ENCODE data around the gene PTPN14. TPM values are rescaled to one million over a fixed set of nuclear protein-coding genes. Genes with fewer than 3 reads are reported as not detected.

The PTPN14 gene
- total and polyA plus RNA-seq, 2 of the 8 experiments (the other 6 are each of a cell fraction or from before 2014, with no cell fraction given): 14.4 to 93.6 TPM

- H2AK5ac ChIP-seq (ENCODE audit: low read depth, low read length): no peak overlapping the region
- no peak overlapping the region for H3K4ac ChIP-seq (replicated peaks; ENCODE audit: insufficient read length, low read depth, low read length)
- no peak overlapping the region for H4K91ac ChIP-seq (replicated peaks; ENCODE audit: insufficient read length, low read length)
- ChIA-PET POLR2A (ENCODE audit: partially characterized antibody) (no interaction called here), CTCF (ENCODE audit: partially characterized antibody) (interaction anchor here (1.0 to 1.4 kb wide), 3 partner anchors 16 to 192 kb away, joined by 3 to 5 read pairs (median 3); no protein-coding TSS in a partner anchor)
- H3K79me2 ChIP-seq (ENCODE audit: control insufficient read depth in 1 of 2, insufficient read depth in 2 of 2, low read length in 2 of 2): no peaks in the 10 kb centered on the region
- H3K36me3 ChIP-seq (ENCODE audit: control insufficient read depth in 2 of 4, insufficient read depth in 4 of 4, low read length in 3 of 4): peaks cover 5 to 24% (median 15%) of the 10 kb centered on the region in 4 experiments; a peak in 7 of 8 replicates
- no peaks in the 10 kb centered on the region for H3K9me3 ChIP-seq (ENCODE audit: insufficient read depth in 2 of 2, low read depth in 1 of 2, low read length in 1 of 2)
- no peaks in the 10 kb centered on the region for H3K79me1 ChIP-seq (ENCODE audit: low read depth, low read length)
- H2AFZ ChIP-seq (ENCODE audit: low read length): no peak overlapping the region
- H3K9ac ChIP-seq (replicated peaks in 1 of 4; ENCODE audit: extremely low read depth in 1 of 4, low read depth in 3 of 4, low read length in 3 of 4): no peak overlapping the region
- H3K18ac ChIP-seq (ENCODE audit: extremely low read depth, low read length): no peak overlapping the region
- no peaks in the 10 kb centered on the region for H3K23me2 ChIP-seq (ENCODE audit: low read depth, low read length)
- H4K8ac ChIP-seq (ENCODE audit: extremely low read depth, insufficient read depth, low read length): no peak overlapping the region
- H3K27ac ChIP-seq (ENCODE audit: low read depth, low read length): no peak overlapping the region
- peaks cover 0 to 7% (median 3%) of the 10 kb centered on the region in 4 experiments; a peak in 3 of 7 replicates for H3K4me1 ChIP-seq (replicated peaks in 1 of 4; ENCODE audit: control insufficient read depth in 3 of 4, insufficient read depth in 4 of 4, low read length in 3 of 4)
- no peak overlapping the region for H3K4me3 ChIP-seq (ENCODE audit: extremely low read depth in 1 of 4, insufficient read depth in 2 of 4, low read depth in 3 of 4, low read length in 4 of 4)
- no peak overlapping the region for H3K56ac ChIP-seq (replicated peaks; ENCODE audit: insufficient read length, low read depth, low read length)
- FAIRE-seq (no peak), DNase-seq (ENCODE audit: low read depth in 1 of 2, low spot score in 2 of 2) (peak in 1 of 2 experiments; percentile 14)
- H4K20me1 ChIP-seq (replicated peaks in 1 of 2; ENCODE audit: control insufficient read depth in 1 of 2, insufficient read depth in 2 of 2, low read length in 2 of 2): no peaks in the 10 kb centered on the region
- H3K27me3 ChIP-seq (replicated peaks in 1 of 4; ENCODE audit: control insufficient read depth in 3 of 4, extremely low read depth in 1 of 4, insufficient read depth in 3 of 4, low read length in 3 of 4): no peaks in the 10 kb centered on the region
- no peak overlapping the region for H3K4me2 ChIP-seq (ENCODE audit: insufficient read depth in 1 of 2, low read depth in 2 of 2, low read length in 2 of 2)
- H3K23ac ChIP-seq (ENCODE audit: insufficient read length): no peak overlapping the region
- H2BK12ac ChIP-seq (ENCODE audit: low read depth, low read length): no peak overlapping the region
- H2BK20ac ChIP-seq (ENCODE audit: low read length): no peak overlapping the region
- H3K14ac ChIP-seq (ENCODE audit: insufficient read length): no peak overlapping the region
- no peak overlapping the region for H2BK15ac ChIP-seq (ENCODE audit: low read length)
- no peak overlapping the region for H2BK120ac ChIP-seq (replicated peaks; ENCODE audit: low read depth, low read length)
- WGBS, 2 experiments (ENCODE audit: extremely low coverage in 1 of 2, insufficient coverage in 1 of 2, insufficient read length in 1 of 2, insufficient replicate concordance in 2 of 2, low coverage in 1 of 2, low lambda C conversion rate in 2 of 2, missing lambda C conversion rate in 1 of 2): 96 to 100% methylated on average over 2 to 12 of the region's 12 CpGs
- H4K5ac ChIP-seq (ENCODE audit: insufficient read length, low read depth, low read length): no peak overlapping the region
- no peak overlapping the region for H2BK5ac ChIP-seq (ENCODE audit: low read depth, low read length)
- TF ChIP-seq CHD1 (IDR thresholded peaks at IDR 0.05; ENCODE audit: low read depth, low read length): no peak
- no peak for TF ChIP-seq PHF8 (conservative IDR thresholded peaks at IDR 0.05; ENCODE audit: low read depth, low read length)
- no peak for TF ChIP-seq SIRT6 (IDR thresholded peaks at IDR 0.05; ENCODE audit: low read length)
- TF ChIP-seq MAFK (IDR thresholded peaks at IDR 0.05; ENCODE audit: low read depth, low read length): no peak
- no peak for TF ChIP-seq GTF2F1 (IDR thresholded peaks at IDR 0.05; ENCODE audit: borderline replicate concordance, low read depth, low read length)
These were observed 159.3 kb downstream of the PTPN14 start for GRCh38 chr1:214391873-214392645.
